GF-D8 (cell line): ENCODE results near the gene NEUROD2.
A peak's percentile ranks its signal among the peaks of the same experiment; 100 is the strongest.

Experiments used
- DNase-seq: peaks from one replicate; lab custom pipeline; 2025; lab: John Stamatoyannopoulos, UW

The NEUROD2 gene

GRCh38 chr17:39618956-39619785, 11.5 kb upstream of the NEUROD2 start:
- DNase-seq: no peak

DNA sequence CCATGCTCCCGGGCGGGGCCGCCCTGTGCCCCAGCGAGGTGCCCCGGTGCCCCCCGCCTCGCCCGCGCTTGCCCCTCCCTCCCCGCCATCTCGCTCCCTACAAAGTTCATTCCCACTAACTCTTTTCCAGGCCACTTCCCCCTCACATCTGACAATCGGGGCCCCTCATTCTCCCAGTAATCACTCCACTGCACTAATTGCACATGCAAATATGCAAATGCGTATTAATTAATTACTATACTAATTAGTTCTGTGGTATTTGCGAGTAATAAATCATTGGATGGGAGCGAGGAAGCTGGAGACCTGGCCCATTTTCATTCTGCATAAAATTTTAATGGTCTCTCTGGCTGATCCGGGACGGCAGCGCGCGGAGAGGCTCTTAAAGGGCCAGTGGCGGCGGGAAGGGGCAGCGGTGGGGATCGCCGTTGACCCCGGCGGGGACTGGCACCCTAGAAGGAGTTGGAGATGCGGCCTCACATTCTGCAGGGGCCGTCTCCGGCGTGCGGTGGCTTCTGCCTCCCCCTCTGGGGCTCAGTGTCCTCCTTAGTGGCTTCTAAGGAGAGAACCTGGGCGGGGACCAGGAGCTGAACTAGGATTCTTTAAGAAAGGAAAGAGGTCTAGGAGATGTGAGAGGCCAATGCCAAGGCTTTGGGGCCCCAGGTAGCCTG, 10.7 kb upstream of the NEUROD2 start:
- no peak for DNase-seq

GRCh38 chr17:39617446-39618245, 9.9 kb upstream of the NEUROD2 start:
- peak; percentile 45 for DNase-seq

DNA sequence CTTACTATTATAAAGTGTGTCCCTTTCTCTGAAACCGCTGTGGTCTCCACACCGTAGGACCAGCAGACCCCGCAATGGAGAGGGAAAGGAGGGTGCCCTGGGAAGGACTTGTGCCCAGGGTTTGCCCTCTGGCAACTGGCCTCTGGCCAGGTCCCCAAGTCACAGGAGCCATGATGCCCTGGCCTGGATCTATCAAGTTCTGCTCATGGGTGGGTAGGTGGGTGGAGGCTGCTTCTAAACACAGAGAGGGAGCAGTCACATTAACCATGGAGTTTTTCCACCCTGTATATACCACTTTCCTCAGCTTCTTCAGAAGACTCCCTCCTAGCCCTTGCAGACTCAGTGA, 9.4 kb upstream of the NEUROD2 start:
- no peak for DNase-seq

DNA sequence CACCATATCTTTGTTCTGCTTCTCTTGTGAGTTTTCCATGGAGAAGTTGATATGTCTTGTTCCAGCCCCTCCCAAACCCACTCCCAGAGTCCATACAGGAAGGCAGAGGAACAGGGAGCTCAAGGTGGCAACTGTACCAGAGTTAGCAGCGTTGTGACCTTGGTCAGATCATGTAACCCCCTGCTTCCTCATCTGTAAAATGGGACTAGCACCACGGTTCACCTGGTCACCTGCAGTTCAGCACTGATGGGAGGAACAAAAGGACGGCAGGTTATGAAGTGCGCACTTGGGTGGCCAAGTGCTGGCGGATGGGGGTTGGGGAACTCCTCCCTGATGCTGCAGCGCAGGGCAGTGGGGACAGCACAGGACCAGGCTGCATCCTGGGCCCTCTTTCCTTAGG, 7.7 kb upstream of the NEUROD2 start:
- DNase-seq: no peak

DNA sequence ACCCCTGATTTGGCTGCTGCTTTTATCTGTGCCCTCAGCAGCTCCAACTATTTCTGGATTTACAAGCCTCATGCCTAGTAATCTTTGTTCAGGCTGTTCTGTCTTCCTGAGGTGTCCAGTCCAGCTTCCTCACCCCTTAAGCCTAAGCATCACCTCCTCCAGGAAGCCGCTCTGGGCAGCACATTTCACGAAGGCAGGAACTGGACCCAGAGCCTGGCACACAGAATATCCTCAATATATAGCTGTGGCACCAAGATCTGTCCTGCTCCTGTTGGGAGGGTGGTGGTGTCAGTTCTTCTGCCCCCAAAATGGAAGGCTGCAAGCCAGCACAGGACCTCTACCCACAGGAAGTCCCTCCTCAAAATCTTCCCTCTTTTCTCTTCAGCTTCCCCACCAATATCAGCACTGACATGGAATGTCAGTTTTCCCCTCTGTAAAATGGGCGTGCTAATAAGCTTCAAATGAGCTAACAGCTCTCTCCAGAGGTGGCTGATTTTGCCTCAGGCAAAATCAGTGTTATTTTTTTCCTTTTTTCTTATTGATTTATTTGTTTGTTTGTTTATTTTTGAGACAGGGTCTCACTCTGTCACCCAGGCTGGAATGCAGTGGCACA, 6.9 kb upstream of the NEUROD2 start:
- DNase-seq: no peak

DNA sequence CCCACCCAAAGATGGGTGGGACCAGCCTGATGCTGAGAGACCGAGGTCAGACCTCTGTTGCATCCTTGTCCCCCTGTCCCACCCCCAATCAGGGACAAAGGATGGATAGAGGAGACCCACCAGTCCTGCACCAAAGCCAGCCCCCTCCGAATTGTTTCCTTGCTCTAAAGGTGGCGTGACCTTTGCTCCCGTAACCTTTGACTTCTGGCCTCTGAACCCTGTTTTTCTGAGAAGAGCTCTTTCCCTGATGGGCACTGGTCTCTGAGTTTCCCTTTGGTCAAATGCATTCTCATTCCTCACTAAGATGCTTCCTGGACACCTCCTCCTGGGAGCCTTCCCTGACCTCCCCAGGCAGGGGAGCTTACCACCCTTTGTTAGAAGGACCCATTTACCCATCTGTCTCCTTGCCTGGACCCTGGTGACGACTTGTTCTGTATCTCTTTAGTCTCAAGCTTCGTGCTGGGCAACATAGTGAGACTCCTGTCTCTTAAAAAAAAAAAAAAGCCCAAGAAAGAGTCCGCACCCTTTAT, 5.3 kb upstream of the NEUROD2 start:
- DNase-seq: no peak

GRCh38 chr17:39612291-39612894, 4.7 kb upstream of the NEUROD2 start:
- DNase-seq: no peak

DNA sequence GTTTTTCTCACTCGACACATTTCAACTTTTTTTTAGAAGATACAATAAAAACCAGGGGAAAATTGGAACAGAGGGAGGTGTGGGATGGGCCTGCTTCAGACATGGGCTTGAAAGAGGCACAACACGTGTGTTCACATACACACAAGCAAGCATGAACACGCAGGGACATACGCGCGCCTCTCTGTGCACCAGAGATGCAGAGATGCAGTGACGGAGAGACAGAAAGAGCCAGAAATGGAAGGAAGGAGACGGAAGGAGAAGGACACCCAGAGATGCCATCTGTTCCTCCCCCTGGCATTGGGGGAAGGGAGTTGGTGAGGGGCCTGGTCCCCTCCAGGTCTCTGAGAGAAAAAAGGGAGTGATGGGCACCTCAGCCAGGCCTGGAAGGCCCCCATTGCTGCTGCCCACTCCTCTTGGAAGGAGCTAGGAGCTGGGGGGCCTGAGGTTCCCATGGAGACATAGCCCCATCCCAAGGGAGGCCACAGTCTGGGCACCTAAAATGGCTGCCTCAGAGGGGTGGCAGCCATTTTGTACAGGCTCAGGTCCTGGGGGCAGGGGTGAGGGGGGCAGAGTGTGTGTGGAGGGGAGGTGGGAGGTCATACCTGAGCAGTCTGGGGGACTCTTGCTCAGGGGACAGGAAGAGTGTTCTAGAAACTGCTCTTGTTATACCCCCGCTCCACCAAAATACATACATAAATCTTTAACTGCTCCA, 3.8 kb upstream of the NEUROD2 start:
- DNase-seq: no peak

DNA sequence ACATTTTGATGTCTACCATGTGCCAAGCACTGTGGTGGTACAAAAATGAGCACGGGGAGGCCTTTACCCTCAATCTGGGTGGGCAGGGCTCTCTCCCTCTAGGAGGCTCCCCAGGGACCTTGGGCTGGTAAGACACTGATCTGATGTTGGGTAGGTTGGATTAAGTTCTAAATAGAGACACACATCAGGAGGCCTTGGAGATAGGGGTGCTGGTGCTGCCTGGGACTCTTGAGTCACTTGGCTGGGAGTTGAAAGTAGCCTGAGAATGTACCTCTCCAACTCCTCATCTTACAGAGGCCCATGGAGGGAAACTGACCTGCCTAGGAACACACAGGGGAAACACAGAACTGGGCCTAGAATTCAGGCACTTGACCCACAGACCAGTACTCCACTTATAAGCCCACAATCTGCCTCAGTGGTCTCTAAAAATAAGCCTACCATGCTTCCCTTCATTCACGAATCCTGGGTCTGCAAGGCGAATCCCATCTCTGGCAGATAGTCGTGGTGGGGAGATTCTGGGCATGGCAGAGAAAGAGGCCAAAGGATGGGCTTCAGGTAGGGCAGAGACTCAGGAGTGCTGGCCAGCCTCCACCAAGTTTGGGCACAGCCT, 1.8 kb upstream of the NEUROD2 start:
- no peak for DNase-seq

- no peak for DNase-seq
Observed at GRCh38 chr17:39608142-39608981, 642 bp upstream of the NEUROD2 start.

DNA sequence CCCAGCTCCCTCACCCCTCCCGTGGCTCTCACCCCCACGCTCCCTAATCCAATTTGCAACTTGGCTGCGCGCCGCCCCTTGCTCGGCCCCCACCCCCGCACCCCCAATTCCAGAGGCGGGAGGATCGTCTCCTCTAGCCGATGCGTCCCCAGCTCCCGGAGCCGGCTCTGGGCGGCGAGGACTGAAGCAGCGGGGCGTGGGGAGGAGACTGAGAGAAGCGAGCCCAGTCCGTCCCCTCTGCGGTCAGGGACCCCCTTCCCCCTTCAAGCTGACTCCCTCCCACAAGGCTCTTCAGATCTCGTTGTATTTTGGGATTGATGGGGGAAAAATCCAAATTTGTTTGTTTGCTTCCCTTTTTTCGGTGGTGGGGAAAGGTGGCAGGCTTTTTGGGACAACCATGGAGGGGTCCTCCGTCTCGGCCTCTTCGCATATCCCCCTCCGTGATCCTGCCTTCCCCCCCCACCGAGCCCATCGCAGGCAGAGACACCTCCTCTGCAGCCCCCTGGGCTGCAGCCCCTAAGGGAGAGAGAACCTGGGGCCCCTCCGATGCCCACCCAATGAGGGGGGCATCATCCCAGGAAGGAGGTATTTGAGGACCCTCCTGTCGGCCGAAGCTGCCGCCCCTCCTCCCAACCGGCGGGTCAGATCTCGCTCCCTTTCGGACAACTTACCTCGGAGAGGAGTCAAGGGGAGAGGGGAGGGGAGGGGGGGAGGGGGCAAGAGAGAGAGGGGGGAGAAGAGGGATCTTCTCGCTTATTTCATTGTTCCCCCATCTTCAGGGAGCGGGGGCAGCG, 466 bp downstream of the NEUROD2 start:
- DNase-seq: no peak

DNA sequence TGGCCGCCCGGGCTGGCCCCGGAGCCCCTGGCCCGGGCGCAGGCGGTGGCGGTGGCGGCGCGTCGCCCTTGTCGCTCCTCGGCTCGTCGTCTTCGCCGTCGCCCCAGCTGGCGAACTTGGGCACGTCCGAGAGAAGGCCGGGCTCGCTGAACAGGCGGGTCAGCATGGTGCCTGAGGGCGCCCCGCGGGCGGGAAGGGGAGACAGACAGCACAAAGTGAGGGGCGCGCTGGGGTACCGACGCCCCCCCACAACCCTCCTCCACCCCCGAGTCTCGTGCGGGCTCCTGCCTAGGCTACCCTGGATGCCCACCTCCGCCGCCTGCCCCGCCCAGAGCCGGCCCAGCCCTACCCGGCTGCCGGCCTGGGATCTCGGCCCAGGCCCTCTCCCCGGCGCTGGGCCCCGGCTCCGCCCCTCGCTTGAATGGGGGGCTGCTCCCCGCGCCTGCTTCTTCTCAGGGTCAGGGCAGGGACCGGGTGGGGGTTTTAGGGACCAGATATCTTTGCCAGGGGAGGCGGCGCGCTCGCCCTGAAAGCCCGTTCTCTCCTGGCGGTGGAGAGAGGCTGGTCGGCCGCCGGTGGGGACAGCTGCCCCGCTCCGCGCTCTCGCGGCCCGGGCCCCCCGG, 1.2 kb downstream of the NEUROD2 start:
- no peak for DNase-seq

- DNase-seq: no peak
Observed at GRCh38 chr17:39605492-39606433, 2.0 kb downstream of the NEUROD2 start.

- no peak for DNase-seq
Observed at GRCh38 chr17:39604911-39605491, 2.7 kb downstream of the NEUROD2 start.

- DNase-seq: no peak
Observed at GRCh38 chr17:39603304-39604016, 4.3 kb downstream of the NEUROD2 start.
